ENCODE data around the gene YPEL1. TPM values are rescaled to one million over a fixed set of nuclear protein-coding genes. Genes with fewer than 3 reads are reported as not detected.

The YPEL1 gene
- total RNA-seq, 1 donor from 2014 or later: 32.2 TPM

- Mint-ChIP-seq H3K4me1 (no peaks in the 10 kb centered on the region), H3K27ac (peak overlapping the region; percentile 78), H3K27me3 (ENCODE audit: insufficient read depth, low read depth) (no peaks in the 10 kb centered on the region), H3K9me3 (no peaks in the 10 kb centered on the region), H3K36me3 (peaks cover 38% of the 10 kb centered on the region), H3K4me3 (no peak overlapping the region)
- Histone ChIP-seq H3K9ac (no peak overlapping the region), H3K9me3 (ENCODE audit: low read depth) (no peaks in the 10 kb centered on the region), H4K20me1 (ENCODE audit: low read depth) (peaks cover 20% of the 10 kb centered on the region), H3K4me3 (no peak overlapping the region), H3K4me1 (no peaks in the 10 kb centered on the region), H2AFZ (replicated peaks) (no peak overlapping the region), H3K79me2 (ENCODE audit: low read depth) (no peaks in the 10 kb centered on the region), H3K27ac (no peak overlapping the region), H3K4me2 (no peak overlapping the region), H3K27me3 (no peaks in the 10 kb centered on the region), H3F3A (ENCODE audit: low read depth) (peaks cover 5% of the 10 kb centered on the region), H3K36me3 (peaks cover 15% of the 10 kb centered on the region)
- TF ChIP-seq EZH2phosphoT487 (IDR thresholded peaks at IDR 0.05): no peak
- TF ChIP-seq CTCF (IDR thresholded peaks at IDR 0.05): no peak
- DNase-seq (ENCODE audit: low spot score): no peak
Measured at GRCh38 chr22:21762712-21763581, 27.4 kb upstream of the YPEL1 start.

- H3K27ac ChIP-seq: no peak overlapping the region
- H3K36me3 ChIP-seq: peaks cover 15% of the 10 kb centered on the region
- H3K4me1 ChIP-seq: no peaks in the 10 kb centered on the region
- H4K20me1 ChIP-seq (ENCODE audit: low read depth): peaks cover 20% of the 10 kb centered on the region
- no peak overlapping the region for H3K27ac Mint-ChIP-seq
- H3K4me2 ChIP-seq: no peak overlapping the region
- H2AFZ ChIP-seq (replicated peaks): no peak overlapping the region
- H3K9ac ChIP-seq: no peak overlapping the region
- H3K79me2 ChIP-seq (ENCODE audit: low read depth): no peaks in the 10 kb centered on the region
- DNase-seq (ENCODE audit: low spot score): no peak
- peaks cover 33% of the 10 kb centered on the region for H3K36me3 Mint-ChIP-seq
- no peaks in the 10 kb centered on the region for H3K4me1 Mint-ChIP-seq
- H3K4me3 Mint-ChIP-seq: no peak overlapping the region
- H3K27me3 ChIP-seq: no peaks in the 10 kb centered on the region
- H3K4me3 ChIP-seq: no peak overlapping the region
- H3F3A ChIP-seq (ENCODE audit: low read depth): peaks cover 5% of the 10 kb centered on the region
- H3K9me3 ChIP-seq (ENCODE audit: low read depth): no peaks in the 10 kb centered on the region
- TF ChIP-seq EZH2phosphoT487 (IDR thresholded peaks at IDR 0.05) (no peak), EZH2 (IDR thresholded peaks at IDR 0.05) (no peak), CTCF (IDR thresholded peaks at IDR 0.05) (no peak)
- H3K9me3 Mint-ChIP-seq: no peaks in the 10 kb centered on the region
- H3K27me3 Mint-ChIP-seq (ENCODE audit: insufficient read depth, low read depth): no peaks in the 10 kb centered on the region
Measured at GRCh38 chr22:21761994-21762680, 26.5 kb upstream of the YPEL1 start.

GRCh38 chr22:21761086-21761485 is 25.5 kb upstream of the YPEL1 start:
- H3K9ac ChIP-seq: no peak overlapping the region
- no peaks in the 10 kb centered on the region for H3K79me2 ChIP-seq (ENCODE audit: low read depth)
- TF ChIP-seq EZH2phosphoT487 (IDR thresholded peaks at IDR 0.05) (no peak), CTCF (IDR thresholded peaks at IDR 0.05) (no peak), EZH2 (IDR thresholded peaks at IDR 0.05) (no peak)
- H3K27me3 ChIP-seq: no peaks in the 10 kb centered on the region
- peaks cover 15% of the 10 kb centered on the region for H3K36me3 ChIP-seq
- H3K4me1 Mint-ChIP-seq: peaks cover under 1% of the 10 kb centered on the region
- no peak overlapping the region for H3K27ac ChIP-seq
- H3K27me3 Mint-ChIP-seq (ENCODE audit: insufficient read depth, low read depth): peaks cover under 1% of the 10 kb centered on the region
- peaks cover 25% of the 10 kb centered on the region for H3K36me3 Mint-ChIP-seq
- peaks cover under 1% of the 10 kb centered on the region for H3K4me1 ChIP-seq
- no peaks in the 10 kb centered on the region for H3K9me3 ChIP-seq (ENCODE audit: low read depth)
- H3F3A ChIP-seq (ENCODE audit: low read depth): peaks cover 5% of the 10 kb centered on the region
- no peak for DNase-seq (ENCODE audit: low spot score)
- no peak overlapping the region for H2AFZ ChIP-seq (replicated peaks)
- no peak overlapping the region for H3K4me3 Mint-ChIP-seq
- H3K4me3 ChIP-seq: no peak overlapping the region
- H3K9me3 Mint-ChIP-seq: no peaks in the 10 kb centered on the region
- H3K27ac Mint-ChIP-seq: no peak overlapping the region
- peaks cover 20% of the 10 kb centered on the region for H4K20me1 ChIP-seq (ENCODE audit: low read depth)
- H3K4me2 ChIP-seq: no peak overlapping the region

Measured in neural progenitor cell (in vitro differentiated cells).